HepG2 (cell line): ENCODE results near the gene EIF4G1. TPM values are rescaled to one million over a fixed set of nuclear protein-coding genes. Genes with fewer than 3 reads are reported as not detected.

Source experiments
- BCL6 ChIP-seq: IDR thresholded peaks from 2 replicates; pipeline ENCODE4 v1.6.1; 2016; ENCODE audit warnings: missing genetic modification reagents, missing compliant biosample characterization
- CEBPB ChIP-seq: IDR thresholded peaks from 2 replicates; pipeline ENCODE4 v1.6.1; 2011; ENCODE audit warnings: low read depth, low read length, improper control_type of control experiment, borderline replicate concordance
- CENPT ChIP-seq: sonication (generic); formaldehyde crosslinking; IDR thresholded peaks from 2 replicates; pipeline ENCODE4 v1.8.0; 2022; ENCODE audit warnings: low read depth, mild to moderate bottlenecking, moderate library complexity, missing genetic modification reagents
- EEA1 ChIP-seq: sonication (generic); formaldehyde crosslinking; IDR thresholded peaks from 2 replicates; pipeline ENCODE4 v1.5.1; 2020; ENCODE audit warnings: mild to moderate bottlenecking, missing genetic modification reagents, borderline replicate concordance
- ERF ChIP-seq: IDR thresholded peaks from 2 replicates; pipeline ENCODE4 v1.6.1; 2018; ENCODE audit warnings: missing biosample characterization, missing genetic modification reagents
- FIP1L1 ChIP-seq: fragments of 200-400 bp; formaldehyde crosslinking; IDR thresholded peaks from 2 replicates; pipeline ENCODE4 v1.6.1; 2018; ENCODE audit warnings: low read depth, mild to moderate bottlenecking, low read length, moderate library complexity, borderline replicate concordance; ENCODE audit not compliant: insufficient read depth
- FOXM1 ChIP-seq: sonication (generic); formaldehyde crosslinking; IDR thresholded peaks from 2 replicates; pipeline ENCODE4 v1.5.0; 2020; ENCODE audit warnings: missing genetic modification reagents
- GPN1 ChIP-seq: sonication (generic); formaldehyde crosslinking; IDR thresholded peaks from 2 replicates; pipeline ENCODE4 v1.5.1; 2020; ENCODE audit warnings: missing genetic modification reagents, borderline replicate concordance
- HDAC2 ChIP-seq: sonication (generic); formaldehyde crosslinking; IDR thresholded peaks from 2 replicates; pipeline ENCODE4 v1.4.0; 2020; ENCODE audit warnings: missing genetic modification reagents
- HDAC6 ChIP-seq: fragments of 200-600 bp; sonication (generic); IDR thresholded peaks from 2 replicates; pipeline ENCODE4 v1.7.0; 2017; ENCODE audit warnings: mild to moderate bottlenecking, antibody characterized with exemption, low read length, low read depth
- HNRNPL ChIP-seq: fragments of 200-400 bp; formaldehyde crosslinking; IDR thresholded peaks from 2 replicates; pipeline ENCODE4 v1.6.1; 2017; ENCODE audit warnings: mild to moderate bottlenecking, low read depth, low read length
- HOXA5 ChIP-seq: sonication (generic); formaldehyde crosslinking; IDR thresholded peaks from 2 replicates; pipeline ENCODE4 v1.4.0; 2020; ENCODE audit warnings: missing genetic modification reagents
- MAFF ChIP-seq: IDR thresholded peaks from 2 replicates; pipeline ENCODE4 v1.6.1; 2011; ENCODE audit warnings: low read depth, low read length, improper control_type of control experiment
- NKX3-1 ChIP-seq: sonication (generic); formaldehyde crosslinking; IDR thresholded peaks from 2 replicates; pipeline ENCODE4 v1.5.0; 2020; ENCODE audit warnings: missing genetic modification reagents
- PITX1 ChIP-seq: sonication (generic); formaldehyde crosslinking; IDR thresholded peaks from 2 replicates; pipeline ENCODE4 v1.5.1; 2020; ENCODE audit warnings: mild to moderate bottlenecking, missing genetic modification reagents
- RBM39 ChIP-seq: fragments of 200-400 bp; formaldehyde crosslinking; IDR thresholded peaks from one replicate; pipeline ENCODE4 v1.6.1; 2018; ENCODE audit warnings: antibody characterized with exemption, mild to moderate bottlenecking, low read depth, low read length; ENCODE audit not compliant: poor library complexity, severe bottlenecking
- RFX1 ChIP-seq: fragments of 450-650 bp; IDR thresholded peaks from 2 replicates; pipeline ENCODE4 v1.6.1; 2017
- SMC3 ChIP-seq: IDR thresholded peaks from 2 replicates; pipeline ENCODE4 v1.6.1; 2011; ENCODE audit warnings: low read length, improper control_type of control experiment
- SP2 ChIP-seq: sonication (generic); formaldehyde crosslinking; IDR thresholded peaks from 2 replicates; pipeline ENCODE4 v1.5.1; 2020; ENCODE audit warnings: mild to moderate bottlenecking, missing genetic modification reagents
- SUZ12 ChIP-seq: fragments of 150-350 bp; IDR thresholded peaks from 2 replicates; pipeline ENCODE4 v1.6.1; 2014; ENCODE audit warnings: low read depth, low read length
- XRCC5 ChIP-seq: fragments of 200-400 bp; formaldehyde crosslinking; optimal IDR thresholded peaks from 2 replicates; pipeline ENCODE3; 2017; ENCODE audit warnings: mild to moderate bottlenecking, low read length
- ZBTB1 ChIP-seq: sonication (generic); formaldehyde crosslinking; IDR thresholded peaks from 2 replicates; pipeline ENCODE4 v1.4.0; 2020; ENCODE audit warnings: missing genetic modification reagents, borderline replicate concordance
- ZBTB21 ChIP-seq: sonication (generic); formaldehyde crosslinking; IDR thresholded peaks from 2 replicates; pipeline ENCODE4 v1.4.0; 2020; ENCODE audit warnings: missing genetic modification reagents
- ZFP36L2 ChIP-seq: sonication (generic); formaldehyde crosslinking; IDR thresholded peaks from 2 replicates; pipeline ENCODE4 v1.4.0; 2020; ENCODE audit warnings: missing genetic modification reagents
- ZMYM3 ChIP-seq: sonication (generic); formaldehyde crosslinking; IDR thresholded peaks from 2 replicates; pipeline ENCODE4 v1.5.1; 2020; ENCODE audit warnings: mild to moderate bottlenecking, missing genetic modification reagents
- ZNF264 ChIP-seq: sonication (generic); formaldehyde crosslinking; IDR thresholded peaks from 2 replicates; pipeline ENCODE4 v1.4.0; 2020; ENCODE audit warnings: missing genetic modification reagents
- ZNF557 ChIP-seq: sonication (generic); formaldehyde crosslinking; IDR thresholded peaks from 2 replicates; pipeline ENCODE4 v1.4.0; 2020; ENCODE audit warnings: missing genetic modification reagents
- ZNF737 ChIP-seq: sonication (generic); formaldehyde crosslinking; IDR thresholded peaks from 2 replicates; pipeline ENCODE4 v1.5.0; 2020; ENCODE audit warnings: missing genetic modification reagents, mild to moderate bottlenecking, borderline replicate concordance
- ZNF747 ChIP-seq: sonication (generic); formaldehyde crosslinking; IDR thresholded peaks from 2 replicates; pipeline ENCODE4 v1.8.1; 2023; ENCODE audit warnings: missing genetic modification reagents, mild to moderate bottlenecking, borderline replicate concordance
- ZNF781 ChIP-seq: sonication (generic); formaldehyde crosslinking; IDR thresholded peaks from 2 replicates; pipeline ENCODE4 v1.5.1; 2020; ENCODE audit warnings: borderline replicate concordance, mild to moderate bottlenecking, missing genetic modification reagents; ENCODE audit errors: not compliant biosample characterization
- ZNF788 ChIP-seq: sonication (generic); formaldehyde crosslinking; IDR thresholded peaks from 2 replicates; pipeline ENCODE4 v1.5.0; 2020; ENCODE audit warnings: mild to moderate bottlenecking, missing genetic modification reagents, borderline replicate concordance
- polyA plus RNA-seq, 8 experiments: library from polyadenylated mRNA; depleted of rRNA in 3 of 8; stranded (reverse) in 7 of 8; unstranded in 1 of 8; fragments of >200 nt; fragmentation: Illumina TruSeq in 4 of 8; extraction: Trizol in 4 of 8; gene quantifications; 2 replicates each; pipeline versions ENCODE4 v1.2.1 to v1.2.3, GENCODE V29; 2011 to 2016; ENCODE audit warnings: low read depth in 4 of 8, missing spikeins in 1 of 8, mixed read lengths in 1 of 8; ENCODE audit not compliant: insufficient read depth in 1 of 8
- total RNA-seq, 5 experiments: library from RNA; depleted of rRNA; stranded (reverse); fragments of >200 nt; fragmentation: Illumina TruSeq; extraction: Trizol; gene quantifications; 2 replicates each; pipeline ENCODE4 v1.2.3, GENCODE V29; 2016; ENCODE audit warnings: low read depth in 1 of 5
- TF ChIP-seq, protein P1 (sequence below): sonication (generic); formaldehyde crosslinking; IDR thresholded peaks from 2 replicates; pipeline ENCODE4 v1.8.1; 2022; ENCODE audit warnings: mild to moderate bottlenecking, missing genetic modification reagents
- TF ChIP-seq, protein P2 (sequence below): sonication (generic); formaldehyde crosslinking; IDR thresholded peaks from 2 replicates; pipeline ENCODE4 v1.8.1; 2023; ENCODE audit warnings: missing genetic modification reagents, mild to moderate bottlenecking, borderline replicate concordance

The EIF4G1 gene
- total and polyA plus RNA-seq, 2 of the 13 experiments (the other 11 are each of a cell fraction or from before 2014, with no cell fraction given), result 208 to 213 TPM

DNA sequence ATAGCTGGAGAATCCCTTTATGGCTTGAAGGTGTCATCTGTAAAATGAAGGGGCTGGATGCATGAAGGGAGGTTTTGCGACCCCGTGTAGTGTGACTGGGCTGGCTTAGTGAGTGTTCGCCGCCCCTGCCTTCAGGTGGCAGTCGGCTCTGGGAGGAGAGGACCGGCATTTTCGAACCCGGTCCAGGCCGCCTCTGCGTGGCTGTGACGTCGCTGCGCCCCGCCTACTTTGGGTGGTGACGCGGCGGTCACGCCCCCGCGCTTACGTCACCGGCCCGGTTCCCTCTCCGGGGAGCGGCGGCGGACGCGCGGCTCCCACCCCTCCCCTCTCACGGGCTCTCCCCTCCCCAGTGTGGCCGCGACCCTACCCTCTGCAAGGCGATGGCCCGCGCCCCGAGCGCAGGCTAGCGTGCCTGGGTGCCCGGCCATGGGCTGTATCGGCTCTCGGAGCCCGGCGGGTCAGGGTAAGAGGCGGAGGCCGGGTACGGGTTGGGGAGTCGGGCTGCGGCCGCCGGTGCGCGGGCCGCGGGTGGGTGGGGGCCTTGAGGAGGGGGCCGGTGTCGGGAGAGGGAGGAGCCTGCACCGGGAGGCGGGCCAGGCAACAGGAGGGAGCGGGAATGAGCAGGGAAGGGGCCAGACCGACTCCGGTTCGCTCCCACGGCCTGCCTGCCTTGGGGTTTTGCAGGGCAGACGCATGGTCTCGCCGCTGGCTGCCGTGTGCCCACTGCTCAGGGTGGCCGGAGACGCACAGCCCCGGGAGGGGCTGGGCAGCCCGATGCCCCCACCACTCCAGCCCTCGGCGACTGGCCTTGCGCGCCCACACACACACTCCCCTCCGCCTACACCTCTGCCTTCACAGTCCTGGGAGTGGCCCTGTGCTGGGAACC lies 21.5 kb downstream of the EIF4G1 start (continued):
- no peak for TF ChIP-seq ZNF781 (CRISPR knock-in tag)
- TF ChIP-seq ZNF747 (CRISPR knock-in tag), result 0 out of 2 replicates have a peak, but pooled peaks have one; percentile 63
- TF ChIP-seq XRCC5, result no peak
- peak; percentile 4; the same call in 1 of the 2 replicates for TF ChIP-seq ZMYM3 (CRISPR knock-in tag)
- no peak for TF ChIP-seq HDAC2 (CRISPR knock-in tag)
- no peak for TF ChIP-seq SMC3
- TF ChIP-seq BCL6 (CRISPR knock-in tag), result peak; percentile 21; the same call in 1 of the 2 replicates
- no peak for TF ChIP-seq NKX3-1 (CRISPR knock-in tag)
- peak; percentile 36; the same call in 1 of the 2 replicates for TF ChIP-seq CEBPB
- no peak for TF ChIP-seq GPN1 (CRISPR knock-in tag)
- 0 out of 2 replicates have a peak, but pooled peaks have one; percentile 73 for TF ChIP-seq CENPT
- TF ChIP-seq, protein P1, sequence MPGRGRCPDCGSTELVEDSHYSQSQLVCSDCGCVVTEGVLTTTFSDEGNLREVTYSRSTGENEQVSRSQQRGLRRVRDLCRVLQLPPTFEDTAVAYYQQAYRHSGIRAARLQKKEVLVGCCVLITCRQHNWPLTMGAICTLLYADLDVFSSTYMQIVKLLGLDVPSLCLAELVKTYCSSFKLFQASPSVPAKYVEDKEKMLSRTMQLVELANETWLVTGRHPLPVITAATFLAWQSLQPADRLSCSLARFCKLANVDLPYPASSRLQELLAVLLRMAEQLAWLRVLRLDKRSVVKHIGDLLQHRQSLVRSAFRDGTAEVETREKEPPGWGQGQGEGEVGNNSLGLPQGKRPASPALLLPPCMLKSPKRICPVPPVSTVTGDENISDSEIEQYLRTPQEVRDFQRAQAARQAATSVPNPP (CRISPR knock-in tag), result no peak
- peak; percentile 46; the same call in 1 of the 2 replicates for TF ChIP-seq ERF (CRISPR knock-in tag)
- TF ChIP-seq ZFP36L2 (CRISPR knock-in tag), result no peak
- no peak for TF ChIP-seq HDAC6
- no peak for TF ChIP-seq ZBTB1 (CRISPR knock-in tag)
- TF ChIP-seq RBM39, result no peak
- TF ChIP-seq RFX1, result no peak
- no peak for TF ChIP-seq ZNF264
- no peak; the same call in 1 of the 2 replicates for TF ChIP-seq EEA1
- TF ChIP-seq, protein P2, sequence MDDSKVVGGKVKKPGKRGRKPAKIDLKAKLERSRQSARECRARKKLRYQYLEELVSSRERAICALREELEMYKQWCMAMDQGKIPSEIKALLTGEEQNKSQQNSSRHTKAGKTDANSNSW, result no peak
- no peak for TF ChIP-seq MAFF
- TF ChIP-seq HOXA5 (CRISPR knock-in tag), result no peak
- no peak for TF ChIP-seq SUZ12
- peak; percentile 83 for TF ChIP-seq ZNF788 (CRISPR knock-in tag)
- TF ChIP-seq ZBTB21 (CRISPR knock-in tag), result peak; percentile 96
- no peak for TF ChIP-seq HNRNPL
- TF ChIP-seq ZNF737, result no peak
- TF ChIP-seq SP2 (CRISPR knock-in tag), result no peak
- no peak for TF ChIP-seq ZNF557
- 0 out of 2 replicates have a peak, but pooled peaks have one; percentile 9 for TF ChIP-seq PITX1 (CRISPR knock-in tag)
- no peak for TF ChIP-seq FOXM1 (CRISPR knock-in tag)
- no peak for TF ChIP-seq FIP1L1
